ENCODE measurements around the gene ENTPD2. TPM values are rescaled to one million over a fixed set of nuclear protein-coding genes. Genes with fewer than 3 reads are reported as not detected.

ENTPD2 gene
- total RNA-seq, 1 experiment from 2014 or later: 32.5 TPM

GRCh38 chr9:137026828-137027227 is 27.0 kb downstream of the ENTPD2 start (continued):
- TF ChIP-seq EZH2 (IDR thresholded peaks at IDR 0.05): no peak
- TF ChIP-seq ATF3 (IDR thresholded peaks at IDR 0.05): no peak
- TF ChIP-seq POLR2A (IDR thresholded peaks at IDR 0.05; ENCODE audit: borderline replicate concordance, extremely low read depth, insufficient read depth, insufficient read length): no peak
- TF ChIP-seq RAD21 (IDR thresholded peaks at IDR 0.05; ENCODE audit: low read depth): no peak

GRCh38 chr9:137026384-137026783 is 27.5 kb downstream of the ENTPD2 start:
- peak overlapping the region; percentile 63 to 87 for H3K4me3 ChIP-seq (replicated peaks in 1 of 2; ENCODE audit: low read depth in 1 of 2, low read length in 2 of 2)
- peak overlapping the region; percentile 93; the same call in 1 of the 2 replicates for H3K9ac ChIP-seq (ENCODE audit: low read length)
- no peak for ATAC-seq
- BruUV-seq (replicated peaks): no TSS peak
- POLR2A ChIA-PET: no interaction called here
- peaks cover 37 to 57% of the 10 kb centered on the region in 2 experiments for H3K4me1 ChIP-seq (ENCODE audit: control insufficient read depth in 1 of 2, insufficient read depth in 2 of 2, low read length in 2 of 2)
- H2AFZ ChIP-seq (ENCODE audit: low read depth, low read length, poor library complexity, severe bottlenecking): no peak overlapping the region
- H3K36me3 ChIP-seq (ENCODE audit: control insufficient read depth in 1 of 2, insufficient read depth in 2 of 2, low read length in 2 of 2): no peaks in the 10 kb centered on the region
- no peak for DNase-seq (ENCODE audit: low read depth, low spot score)
- CTCF ChIA-PET: interaction anchor here (0.7 to 1.7 kb wide), 2 partner anchors 20 to 268 kb away, joined by 3 to 5 read pairs; partner anchors contain the start of genes LCN8 and NPDC1
- peak overlapping the region; percentile 100 for H3K4me2 ChIP-seq (ENCODE audit: low read length)
- H3K9me2 ChIP-seq (ENCODE audit: insufficient read depth): no peaks in the 10 kb centered on the region
- H3K27ac ChIP-seq (ENCODE audit: low read depth, low read length): peak overlapping the region; percentile 85
- H3K9me3 ChIP-seq (ENCODE audit: control insufficient read depth in 1 of 2, insufficient read depth in 1 of 2, low read depth in 1 of 2, low read length in 2 of 2): no peaks in the 10 kb centered on the region
- RAD21 ChIA-PET (ENCODE audit: low non-redundant PET in 1 of 2, low total read pairs in 2 of 2, uncharacterized antibody in 2 of 2, unreplicated experiment in 2 of 2): no interaction called here
- intact Hi-C loops (cut with micrococcal nuclease): loop anchor here (5.0 kb wide), 1 partner anchor 179 kb away; the partner anchor contains the start of gene PHPT1
- no peak for TF ChIP-seq JUND (IDR thresholded peaks at IDR 0.05)
- TF ChIP-seq SRF (IDR thresholded peaks at IDR 0.05; ENCODE audit: low read depth): no peak
- no peak for TF ChIP-seq ZFX (IDR thresholded peaks at IDR 0.05)
- no peak for TF ChIP-seq ZBTB33 (IDR thresholded peaks at IDR 0.05; ENCODE audit: extremely low read depth, insufficient replicate concordance, low read length)
- no peak for TF ChIP-seq FOSL1 (IDR thresholded peaks at IDR 0.05; ENCODE audit: low read depth)
- TF ChIP-seq POLR2AphosphoS5 (IDR thresholded peaks at IDR 0.05; ENCODE audit: low read depth, low read length): no peak
- TF ChIP-seq ZNF274 (IDR thresholded peaks at IDR 0.05; ENCODE audit: low read depth, low read length): no peak
- no peak for TF ChIP-seq REST (IDR thresholded peaks at IDR 0.05; ENCODE audit: low read depth)
- no peak for TF ChIP-seq EZH2 (IDR thresholded peaks at IDR 0.05)
- no peak for TF ChIP-seq POLR2A (IDR thresholded peaks at IDR 0.05; ENCODE audit: borderline replicate concordance, extremely low read depth, insufficient read depth, insufficient read length)
- no peaks in the 10 kb centered on the region for H3K27me3 ChIP-seq (ENCODE audit: insufficient read depth, low read length)
- H4K20me1 ChIP-seq (ENCODE audit: insufficient read depth): no peaks in the 10 kb centered on the region
- peaks cover 31% of the 10 kb centered on the region for H3K79me2 ChIP-seq (ENCODE audit: insufficient read depth, low read length)

Data from HCT116 (cell line).